Breast epithelium (tissue), 3 donors: ENCODE results near the gene GTF3A.

Source experiments
- POLR2A ChIP-seq: fragments of 450-650 bp; IDR thresholded peaks from one replicate; pipeline ENCODE4 v1.6.1; 2016; ENCODE audit warnings: antibody characterized with exemption, mild to moderate bottlenecking, moderate library complexity
- POLR2AphosphoS5 ChIP-seq, 3 donors: sonication (generic); formaldehyde crosslinking; IDR thresholded peaks; one replicate each; pipeline ENCODE4 v1.6.1; 2017; ENCODE audit warnings: antibody characterized with exemption in 3 of 3
- TF ChIP-seq, protein P1 (sequence below), 3 donors: fragments of 450-650 bp; IDR thresholded peaks; one replicate each; pipeline ENCODE4 v1.5.1; 2016 to 2017; ENCODE audit warnings: antibody characterized with exemption in 3 of 3, mild to moderate bottlenecking in 3 of 3, moderate library complexity in 3 of 3

DNA sequence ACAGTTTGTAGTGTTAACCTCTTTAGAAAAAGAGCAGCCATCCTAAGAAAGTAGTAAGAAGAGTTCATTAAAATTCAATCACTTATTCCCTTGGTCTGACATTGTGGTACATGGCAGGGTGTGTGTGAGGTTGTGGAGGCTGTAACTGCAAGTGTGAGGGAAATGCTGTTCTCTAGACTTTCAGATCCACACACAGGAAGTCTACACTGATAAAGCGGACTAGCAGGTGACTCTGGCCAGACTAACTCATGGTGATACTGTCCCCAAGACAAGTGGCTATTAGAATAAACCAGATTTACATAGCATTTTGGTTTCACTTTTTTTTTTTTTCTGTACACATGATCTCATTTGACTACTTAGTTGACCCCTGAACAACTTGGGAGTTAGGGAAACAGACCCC is 16.0 kb downstream of the GTF3A start:
- TF ChIP-seq, protein P1, sequence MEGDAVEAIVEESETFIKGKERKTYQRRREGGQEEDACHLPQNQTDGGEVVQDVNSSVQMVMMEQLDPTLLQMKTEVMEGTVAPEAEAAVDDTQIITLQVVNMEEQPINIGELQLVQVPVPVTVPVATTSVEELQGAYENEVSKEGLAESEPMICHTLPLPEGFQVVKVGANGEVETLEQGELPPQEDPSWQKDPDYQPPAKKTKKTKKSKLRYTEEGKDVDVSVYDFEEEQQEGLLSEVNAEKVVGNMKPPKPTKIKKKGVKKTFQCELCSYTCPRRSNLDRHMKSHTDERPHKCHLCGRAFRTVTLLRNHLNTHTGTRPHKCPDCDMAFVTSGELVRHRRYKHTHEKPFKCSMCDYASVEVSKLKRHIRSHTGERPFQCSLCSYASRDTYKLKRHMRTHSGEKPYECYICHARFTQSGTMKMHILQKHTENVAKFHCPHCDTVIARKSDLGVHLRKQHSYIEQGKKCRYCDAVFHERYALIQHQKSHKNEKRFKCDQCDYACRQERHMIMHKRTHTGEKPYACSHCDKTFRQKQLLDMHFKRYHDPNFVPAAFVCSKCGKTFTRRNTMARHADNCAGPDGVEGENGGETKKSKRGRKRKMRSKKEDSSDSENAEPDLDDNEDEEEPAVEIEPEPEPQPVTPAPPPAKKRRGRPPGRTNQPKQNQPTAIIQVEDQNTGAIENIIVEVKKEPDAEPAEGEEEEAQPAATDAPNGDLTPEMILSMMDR (IDR thresholded peaks at IDR 0.05): no peak
- TF ChIP-seq POLR2AphosphoS5 (IDR thresholded peaks at IDR 0.05) (no peak), POLR2A (no peak)
